Ascending aorta (tissue), 2 donors: ENCODE measurements around the gene LAMB3. TPM values are rescaled to one million over a fixed set of nuclear protein-coding genes. Genes with fewer than 3 reads are reported as not detected.
A peak's percentile ranks its signal among the peaks of the same experiment; 100 is the strongest.

Experiments
- DNase-seq, 2 donors: peaks; one replicate each; pipeline ENCODE4 v3.0.0-alpha.2; 2019; ENCODE audit warnings: low spot score in 2 of 2
- H3K27ac ChIP-seq, 2 donors: fragments of 200-600 bp; sonication (generic); one replicate each; pipeline ENCODE4 v1.5.1; 2016 to 2017; ENCODE audit warnings: mild to moderate bottlenecking in 1 of 2
- H3K27me3 ChIP-seq: fragments of 200-600 bp; sonication (generic); one replicate; pipeline ENCODE4 v1.5.1; 2017
- H3K36me3 ChIP-seq, 2 donors: fragments of 200-600 bp; sonication (generic); one replicate each; pipeline ENCODE4 v1.5.1; 2016
- H3K4me1 ChIP-seq, 2 donors: fragments of 200-600 bp; sonication (generic); one replicate each; pipeline ENCODE4 v1.5.1; 2016 to 2017; ENCODE audit warnings: mild to moderate bottlenecking in 1 of 2
- H3K4me3 ChIP-seq, 2 donors: fragments of 200-600 bp; sonication (generic); one replicate each; pipeline ENCODE4 v1.5.1; 2016 to 2017; ENCODE audit warnings: mild to moderate bottlenecking in 1 of 2
- H3K9me3 ChIP-seq, 2 donors: fragments of 200-600 bp; sonication (generic); one replicate each; pipeline ENCODE4 v1.5.1; 2016
- CTCF ChIP-seq, 3 experiments: fragments of 200-600 bp in 2 of 3; fragments of 450-650 bp in 1 of 3; sonication (generic) in 2 of 3; IDR thresholded peaks; one replicate each; pipeline ENCODE4 v1.5.1; 2016 to 2019; ENCODE audit warnings: antibody characterized with exemption in 3 of 3, mild to moderate bottlenecking in 1 of 3, moderate library complexity in 1 of 3
- intact Hi-C: fragments of 100-400 bp; cut with DNase I; formaldehyde crosslinking; loops from one replicate; pipeline ENCODE4 v1.15.1; 2023
- total RNA-seq: library from RNA; depleted of rRNA; stranded (reverse); fragments of >200 nt; gene quantifications from one replicate; pipeline ENCODE4 v1.1.0, GENCODE V29; 2016

LAMB3 gene
- total RNA-seq, 1 donor from 2014 or later: 0.75 TPM

DNA sequence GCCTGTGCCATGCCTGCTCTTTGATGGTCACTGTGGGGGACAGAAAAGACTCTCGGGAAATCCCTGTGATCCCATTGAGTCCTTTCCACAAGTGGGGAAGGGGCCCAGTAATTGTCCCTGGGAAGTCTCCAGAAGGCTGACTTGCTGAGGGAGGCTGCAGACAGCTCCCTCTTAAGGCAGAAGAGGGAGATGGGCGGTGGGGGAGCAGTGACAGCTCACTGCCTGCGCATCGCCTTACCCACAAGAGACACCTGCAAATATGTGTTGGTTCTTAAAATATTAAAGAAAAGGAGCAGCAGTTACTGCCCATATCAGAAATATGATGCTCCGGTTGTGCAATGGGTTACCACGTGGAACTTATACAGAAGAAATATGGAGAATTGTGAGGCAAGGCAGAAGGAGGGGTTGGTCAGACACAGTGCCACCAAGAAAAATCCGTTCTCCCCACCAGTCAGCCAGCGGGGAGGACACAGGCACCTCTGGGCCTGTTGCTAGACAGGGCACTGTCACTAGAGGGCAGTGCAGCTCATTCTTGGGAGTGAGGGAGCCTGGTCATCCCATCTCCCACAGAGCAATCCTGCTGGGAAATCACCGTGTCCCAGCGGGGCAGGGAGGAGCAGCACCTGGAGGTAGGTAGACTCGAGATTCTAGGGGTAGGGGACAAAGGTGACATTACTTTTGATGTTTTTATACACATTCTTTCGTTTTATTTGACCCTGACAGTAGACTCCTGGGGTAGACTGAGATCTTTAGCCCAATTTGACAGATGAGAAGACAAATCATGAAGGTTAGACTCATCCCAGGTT lies 75.6 kb downstream of the LAMB3 start:
- Histone ChIP-seq H3K27ac (no peak overlapping the region), H3K27me3 (no peaks in the 10 kb centered on the region), H3K9me3 (no peaks in the 10 kb centered on the region), H3K4me1 (no peaks in the 10 kb centered on the region), H3K4me3 (no peak overlapping the region), H3K36me3 (no peaks in the 10 kb centered on the region)
- intact Hi-C loops: loop anchor here (1.0 to 2.0 kb wide), 3 partner anchors 52 to 172 kb away; no protein-coding TSS in a partner anchor
- DNase-seq: peak in 1 of 2 donors; percentile 83
- peak; percentile 70 to 90 (median 86) for TF ChIP-seq CTCF (IDR thresholded peaks at IDR 0.05)

GRCh38 chr1:209570743-209571142 lies 81.5 kb downstream of the LAMB3 start:
- no peaks in the 10 kb centered on the region for H3K9me3 ChIP-seq
- no peak overlapping the region for H3K27ac ChIP-seq
- no peak for TF ChIP-seq CTCF (IDR thresholded peaks at IDR 0.05)
- H3K4me1 ChIP-seq: no peaks in the 10 kb centered on the region
- no peak overlapping the region for H3K4me3 ChIP-seq
- intact Hi-C loops: no loop called here
- no peak for DNase-seq
- no peaks in the 10 kb centered on the region for H3K36me3 ChIP-seq
- no peaks in the 10 kb centered on the region for H3K27me3 ChIP-seq

GRCh38 chr1:209569455-209570207 lies 82.6 kb downstream of the LAMB3 start:
- Histone ChIP-seq H3K4me1 (no peaks in the 10 kb centered on the region), H3K4me3 (peak overlapping the region in 1 of 2 donors; percentile 27), H3K27ac (no peak overlapping the region), H3K36me3 (no peaks in the 10 kb centered on the region), H3K9me3 (no peaks in the 10 kb centered on the region), H3K27me3 (no peaks in the 10 kb centered on the region)
- intact Hi-C loops: loop anchor here (2.0 kb wide), 1 partner anchor 123 kb away; no protein-coding TSS in a partner anchor
- TF ChIP-seq CTCF (IDR thresholded peaks at IDR 0.05): peak; percentile 30 to 84 (median 76)
- peak in 1 of 2 donors; percentile 78 for DNase-seq

DNA sequence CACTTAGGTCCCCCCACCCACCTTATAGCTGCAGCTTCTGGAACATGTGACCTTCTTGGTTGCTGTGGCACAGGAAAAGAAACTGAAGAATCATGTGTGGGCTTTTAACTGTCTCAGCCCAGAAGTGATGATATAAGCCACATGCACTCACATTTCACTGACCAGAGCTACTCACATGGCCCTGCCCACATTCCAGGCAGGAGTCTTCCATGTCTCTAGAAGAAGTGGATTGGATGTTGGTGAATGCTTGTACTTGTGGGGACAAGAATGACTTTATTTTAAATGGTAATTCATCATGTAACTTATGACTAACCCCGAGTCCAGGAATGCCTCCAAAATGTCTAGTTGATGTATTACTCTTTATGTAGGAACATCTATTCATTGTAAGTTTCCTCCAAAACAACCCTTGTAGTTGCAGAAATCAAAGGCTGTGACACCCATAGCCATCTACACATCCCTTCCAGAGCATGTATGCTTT lies 84.5 kb downstream of the LAMB3 start:
- DNase-seq: no peak
- Histone ChIP-seq H3K9me3 (no peaks in the 10 kb centered on the region), H3K27ac (no peak overlapping the region), H3K4me1 (no peaks in the 10 kb centered on the region), H3K27me3 (no peaks in the 10 kb centered on the region), H3K36me3 (no peaks in the 10 kb centered on the region), H3K4me3 (no peak overlapping the region)
- intact Hi-C loops: loop anchor here (2.0 kb wide), 1 partner anchor 125 kb away; no protein-coding TSS in a partner anchor
- TF ChIP-seq CTCF (IDR thresholded peaks at IDR 0.05): no peak

GRCh38 chr1:209565759-209566678 lies 86.2 kb downstream of the LAMB3 start:
- no peaks in the 10 kb centered on the region for H3K4me1 ChIP-seq
- no peaks in the 10 kb centered on the region for H3K36me3 ChIP-seq
- no peaks in the 10 kb centered on the region for H3K27me3 ChIP-seq
- H3K27ac ChIP-seq: no peak overlapping the region
- peak in 1 of 2 donors; percentile 83 for DNase-seq
- TF ChIP-seq CTCF (IDR thresholded peaks at IDR 0.05): peak in 2 of 3 experiments; percentile 32 to 55
- no peak overlapping the region for H3K4me3 ChIP-seq
- H3K9me3 ChIP-seq: no peaks in the 10 kb centered on the region
- intact Hi-C loops: no loop called here
